H9 (cell line): Measurements from ENCODE around the gene TBC1D7. TPM values are rescaled to one million over a fixed set of nuclear protein-coding genes. Genes with fewer than 3 reads are reported as not detected.

Experiments
- DNase-seq: peaks from one replicate; pipeline ENCODE4 v3.0.0-alpha.2; 2017
- H2AFZ ChIP-seq: one replicate; pipeline ENCODE4 v1.6.1; 2013; ENCODE audit warnings: mild to moderate bottlenecking, low read length, control low read depth, moderate library complexity
- H2AK5ac ChIP-seq: 2 replicates; pipeline ENCODE4 v1.6.1; 2013; ENCODE audit warnings: low read length, control low read depth, mixed read lengths; ENCODE audit not compliant: insufficient read length
- H2BK120ac ChIP-seq: one replicate; pipeline ENCODE4 v1.6.1; 2013; ENCODE audit warnings: low read depth, mild to moderate bottlenecking, low read length, control low read depth, inconsistent platforms; ENCODE audit not compliant: poor library complexity, severe bottlenecking
- H2BK12ac ChIP-seq: 2 replicates; pipeline ENCODE4 v1.6.1; 2013; ENCODE audit warnings: low read length, control low read depth, mixed read lengths, low read depth; ENCODE audit not compliant: insufficient read length
- H2BK15ac ChIP-seq: 2 replicates; pipeline ENCODE4 v1.6.1; 2013; ENCODE audit warnings: low read depth, low read length, control low read depth
- H2BK20ac ChIP-seq: one replicate; pipeline ENCODE4 v1.6.1; 2013; ENCODE audit warnings: low read depth, mild to moderate bottlenecking, low read length, control low read depth, inconsistent platforms; ENCODE audit not compliant: poor library complexity, severe bottlenecking
- H2BK5ac ChIP-seq: 2 replicates; pipeline ENCODE4 v1.6.1; 2013; ENCODE audit warnings: low read length, control low read depth, mixed read lengths; ENCODE audit not compliant: insufficient read length
- H3K14ac ChIP-seq: 2 replicates; pipeline ENCODE4 v1.6.1; 2013; ENCODE audit warnings: low read length, control low read depth; ENCODE audit not compliant: insufficient read depth
- H3K18ac ChIP-seq: 2 replicates; pipeline ENCODE4 v1.6.1; 2013; ENCODE audit warnings: low read depth, mild to moderate bottlenecking, mixed read lengths, low read length, control low read depth; ENCODE audit not compliant: insufficient read length
- H3K23ac ChIP-seq: 2 replicates; pipeline ENCODE4 v1.6.1; 2013; ENCODE audit warnings: low read length, control low read depth, mixed read lengths, low read depth; ENCODE audit not compliant: insufficient read length
- H3K23me2 ChIP-seq: 2 replicates; pipeline ENCODE4 v1.6.1; 2013; ENCODE audit warnings: low read depth, mild to moderate bottlenecking, mixed read lengths, low read length, control low read depth; ENCODE audit not compliant: insufficient read length, poor library complexity, severe bottlenecking
- H3K27ac ChIP-seq: 2 replicates; pipeline ENCODE4 v1.5.1; 2013; ENCODE audit warnings: low read length, control low read depth, mixed read lengths, low read depth; ENCODE audit not compliant: insufficient read length
- H3K27me3 ChIP-seq: 2 replicates; pipeline ENCODE4 v1.6.1; 2013; ENCODE audit warnings: low read length, control low read depth, inconsistent platforms; ENCODE audit not compliant: insufficient read depth
- H3K4ac ChIP-seq: 2 replicates; pipeline ENCODE4 v1.6.1; 2013; ENCODE audit warnings: low read depth, mild to moderate bottlenecking, control low read depth, inconsistent platforms, low read length, moderate library complexity
- H3K4me1 ChIP-seq: 2 replicates; pipeline ENCODE4 v1.6.1; 2013; ENCODE audit warnings: low read length, control low read depth, inconsistent platforms; ENCODE audit not compliant: insufficient read depth
- H3K4me2 ChIP-seq: 2 replicates; pipeline ENCODE4 v1.6.1; 2013; ENCODE audit warnings: low read length, control low read depth, mixed read lengths; ENCODE audit not compliant: insufficient read length, insufficient read depth
- H3K56ac ChIP-seq: 2 replicates; pipeline ENCODE4 v1.6.1; 2013; ENCODE audit warnings: low read depth, mild to moderate bottlenecking, mixed read lengths, low read length, control low read depth; ENCODE audit not compliant: insufficient read length
- H3K79me1 ChIP-seq: 2 replicates; pipeline ENCODE4 v1.6.1; 2013; ENCODE audit warnings: low read depth, mild to moderate bottlenecking, moderate library complexity, low read length, control low read depth, inconsistent platforms; ENCODE audit not compliant: insufficient read depth, poor library complexity, severe bottlenecking
- H3K79me2 ChIP-seq: 2 replicates; pipeline ENCODE4 v1.6.1; 2013; ENCODE audit warnings: low read length, control low read depth, inconsistent platforms; ENCODE audit not compliant: insufficient read depth
- H3K9ac ChIP-seq: 2 replicates; pipeline ENCODE4 v1.6.1; 2013; ENCODE audit warnings: low read length, control low read depth, mixed read lengths; ENCODE audit not compliant: insufficient read length; ENCODE audit errors: extremely low read depth
- H3K9me3 ChIP-seq: one replicate; pipeline ENCODE4 v1.6.1; 2013; ENCODE audit warnings: low read depth, low read length, inconsistent platforms; ENCODE audit not compliant: control insufficient read depth
- H3T11ph ChIP-seq: one replicate; pipeline ENCODE4 v1.6.1; 2013; ENCODE audit warnings: mild to moderate bottlenecking, low read length, control low read depth, inconsistent platforms
- H4K20me1 ChIP-seq: one replicate; pipeline ENCODE4 v1.6.1; 2013; ENCODE audit not compliant: control insufficient read depth, insufficient read length, insufficient read depth
- H4K5ac ChIP-seq: 2 replicates; pipeline ENCODE4 v1.6.1; 2013; ENCODE audit warnings: low read depth, mild to moderate bottlenecking, mixed read lengths, low read length, control low read depth; ENCODE audit not compliant: insufficient read length
- H4K8ac ChIP-seq: replicated peaks from 2 replicates; pipeline ENCODE4 v1.6.1; 2013; ENCODE audit warnings: low read length, control low read depth, mixed read lengths, low read depth; ENCODE audit not compliant: insufficient read length
- H4K91ac ChIP-seq: 2 replicates; pipeline ENCODE4 v1.6.1; 2013; ENCODE audit warnings: low read depth, mild to moderate bottlenecking, moderate library complexity, mixed read lengths, low read length, control low read depth; ENCODE audit not compliant: insufficient read length
- H3K27ac Mint-ChIP-seq, 3 experiments: 2 replicates in 2 of 3; 3 replicates in 1 of 3; pipeline ENCODE4 v1.8.0; 2020 to 2021; ENCODE audit warnings: mixed read lengths in 3 of 3, mild to moderate bottlenecking in 1 of 3, moderate library complexity in 1 of 3
- H3K27me3 Mint-ChIP-seq: 2 replicates; pipeline ENCODE4 v1.8.0; 2021; ENCODE audit warnings: low read depth, mild to moderate bottlenecking, moderate library complexity, mixed read lengths
- H3K36me3 Mint-ChIP-seq, 3 experiments: 2 replicates in 2 of 3; 3 replicates in 1 of 3; pipeline ENCODE4 v1.8.0; 2020 to 2021; ENCODE audit warnings: low read depth in 3 of 3, mixed read lengths in 3 of 3; ENCODE audit not compliant: insufficient read depth in 1 of 3
- H3K4me1 Mint-ChIP-seq, 2 experiments: 2 replicates each; pipeline ENCODE4 v1.8.0; 2020; ENCODE audit warnings: mixed read lengths in 2 of 2
- H3K4me3 Mint-ChIP-seq, 2 experiments: 2 replicates in 1 of 2; 3 replicates in 1 of 2; pipeline ENCODE4 v1.8.0; 2020 to 2021; ENCODE audit warnings: mild to moderate bottlenecking in 2 of 2, mixed read lengths in 2 of 2, moderate library complexity in 1 of 2
- H3K9me3 Mint-ChIP-seq, 2 experiments: 2 replicates in 1 of 2; 3 replicates in 1 of 2; pipeline ENCODE4 v1.8.0; 2020; ENCODE audit warnings: mild to moderate bottlenecking in 2 of 2, mixed read lengths in 2 of 2, moderate library complexity in 1 of 2
- CTCF ChIP-seq: fragments of 200-600 bp; sonication (generic); conservative IDR thresholded peaks from 3 replicates; pipeline ENCODE4 v1.8.0; 2021; ENCODE audit warnings: antibody characterized with exemption, mild to moderate bottlenecking
- WGBS: extraction: QIAGEN DNeasy Blood & Tissue Kit; methylation state at CpG from one replicate; pipeline ENCODE4 v1.1.7; 2013; ENCODE audit warnings: missing lambda C conversion rate, low lambda C conversion rate, mixed read lengths; ENCODE audit not compliant: insufficient read length; ENCODE audit errors: extremely low coverage; 5-methylcytosine and 5-hydroxymethylcytosine counted together
- total RNA-seq: library from RNA; stranded (reverse); gene quantifications from 2 replicates; pipeline ENCODE4 v1.2.1, GENCODE V29; 2021

Gene TBC1D7
- total RNA-seq, 1 experiment from 2014 or later: 33.9 TPM

DNA sequence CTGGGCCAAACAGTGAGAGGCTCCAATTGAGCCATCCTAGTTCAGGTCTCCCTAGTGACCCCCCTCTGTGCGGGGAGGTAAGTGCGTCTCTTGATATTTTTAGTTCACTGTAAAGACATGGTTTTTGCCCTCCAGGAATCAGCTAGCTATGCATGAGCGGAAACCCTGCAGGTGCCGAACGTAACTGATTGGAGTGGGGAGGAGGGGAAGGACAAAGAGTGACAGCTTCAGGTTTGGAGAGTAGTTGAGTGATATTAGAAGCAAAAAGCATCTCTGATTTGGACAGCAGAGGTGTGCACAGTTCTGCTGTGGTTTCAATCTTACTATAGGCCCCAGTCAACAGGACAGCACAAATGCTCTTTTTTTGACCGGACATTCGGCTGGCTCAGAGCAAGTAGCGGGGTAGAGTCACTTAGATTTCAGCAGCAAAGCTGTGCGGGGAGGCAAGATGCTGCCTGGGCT is 31.8 kb downstream of the TBC1D7 start:
- Histone ChIP-seq H3K9ac (no peak overlapping the region), H2BK120ac (no peak overlapping the region), H4K91ac (no peak overlapping the region), H2BK12ac (no peak overlapping the region), H3K27me3 (no peaks in the 10 kb centered on the region), H3K4me2 (no peak overlapping the region), H3K4me1 (no peaks in the 10 kb centered on the region), H3K18ac (no peak overlapping the region), H2AK5ac (no peak overlapping the region), H2BK15ac (no peak overlapping the region), H4K8ac (no peak overlapping the region), H3K79me1 (no peaks in the 10 kb centered on the region), H3K4ac (no peak overlapping the region), H2AFZ (no peak overlapping the region), H3K14ac (no peak overlapping the region; the same call in 1 of the 2 replicates), H3K56ac (no peak overlapping the region), H3K27ac (no peak overlapping the region), H3K79me2 (no peaks in the 10 kb centered on the region), H2BK5ac (no peak overlapping the region), H4K20me1 (no peaks in the 10 kb centered on the region), H3T11ph (no peak overlapping the region), H3K9me3 (no peaks in the 10 kb centered on the region), H2BK20ac (no peak overlapping the region), H4K5ac (no peak overlapping the region), H3K23me2 (no peaks in the 10 kb centered on the region), H3K23ac (no peak overlapping the region)
- H3K27ac Mint-ChIP-seq: peak overlapping the region in 1 of 3 experiments; percentile 86; a peak in 3 of 7 replicates
- TF ChIP-seq CTCF: no peak
- no peak for DNase-seq
- no peak overlapping the region for H3K4me3 Mint-ChIP-seq
- WGBS: no CpG with 5 or more reads among the region's 9 CpGs
- H3K27me3 Mint-ChIP-seq: no peaks in the 10 kb centered on the region
- no peaks in the 10 kb centered on the region for H3K9me3 Mint-ChIP-seq
- H3K4me1 Mint-ChIP-seq: peaks cover 0 to 3% of the 10 kb centered on the region in 2 experiments; a peak in 1 of 4 replicates
- H3K36me3 Mint-ChIP-seq: peaks cover 26 to 62% (median 52%) of the 10 kb centered on the region in 3 experiments; a peak in 6 of 7 replicates
